ENCODE data around the gene AJM1. TPM values are rescaled to one million over a fixed set of nuclear protein-coding genes. Genes with fewer than 3 reads are reported as not detected.

AJM1 gene
- polyA plus RNA-seq, 3 donors, result 0.10 to 2.0 (median 0.18) TPM

GRCh38 chr9:136840140-136840876 lies 2.0 kb upstream of the AJM1 start:
- H3K4me1 Mint-ChIP-seq, result peaks cover 8% of the 10 kb centered on the region
- peaks cover 30 to 35% of the 10 kb centered on the region in 2 donors for H3K36me3 ChIP-seq (replicated peaks in 1 of 2; ENCODE audit: control insufficient read depth in 1 of 2, insufficient read depth in 2 of 2, low read length in 2 of 2)
- peaks cover 15 to 25% of the 10 kb centered on the region in 2 donors for H3K4me1 ChIP-seq (ENCODE audit: control insufficient read depth in 1 of 2, insufficient read depth in 2 of 2, low read length in 2 of 2)
- H3K9me3 ChIP-seq (replicated peaks in 1 of 2; ENCODE audit: control insufficient read depth in 1 of 2, insufficient read depth in 1 of 2, low read length in 2 of 2), result no peaks in the 10 kb centered on the region
- H3K27ac Mint-ChIP-seq, result peak overlapping the region in 4 of 7 donors; percentile 54 to 85 (median 78)
- no peak overlapping the region for H3K4me2 ChIP-seq (replicated peaks; ENCODE audit: extremely low read depth, low read length, poor library complexity, severe bottlenecking)
- no peaks in the 10 kb centered on the region for H4K20me1 ChIP-seq (ENCODE audit: insufficient read depth, low read length)
- peaks cover 0 to 8% (median 4%) of the 10 kb centered on the region in 7 donors for H3K9me3 Mint-ChIP-seq
- WGBS (ENCODE audit: insufficient coverage), result 91% methylated on average over 32 of the region's 32 CpGs
- intact Hi-C loops (cut with micrococcal nuclease), result loop anchor here (5.0 to 10.0 kb wide), 3 partner anchors 33 to 192 kb away; partner anchors contain the start of genes C8G (in 1 of the 2), FBXW5 (in 1 of the 2), FUT7 (in 1 of the 2) and RABL6 (in 1 of the 2)
- H3K79me2 ChIP-seq (ENCODE audit: insufficient read depth, low read length), result no peaks in the 10 kb centered on the region
- no peak overlapping the region for H3K4me3 ChIP-seq (replicated peaks in 1 of 3; ENCODE audit: low read depth in 2 of 3, low read length in 3 of 3)
- H3K27me3 ChIP-seq (ENCODE audit: control insufficient read depth in 2 of 2, insufficient read depth in 2 of 2, low read length in 2 of 2), result peaks cover 3 to 25% of the 10 kb centered on the region in 2 donors
- H3K36me3 Mint-ChIP-seq, result peaks cover 18 to 46% of the 10 kb centered on the region in 2 donors
- DNase-seq, result no peak
- H3K9ac ChIP-seq (ENCODE audit: insufficient read depth, low read length, poor library complexity, severe bottlenecking), result no peak overlapping the region
- peaks cover 11 to 31% (median 22%) of the 10 kb centered on the region in 3 donors for H3K27me3 Mint-ChIP-seq (ENCODE audit: low read depth in 3 of 3)
- TF ChIP-seq CTCF (IDR thresholded peaks at IDR 0.05), result no peak
- H2AFZ ChIP-seq (ENCODE audit: insufficient read depth, low read depth, low read length, poor library complexity, severe bottlenecking), result no peak overlapping the region
- H3K4me3 Mint-ChIP-seq, result no peak overlapping the region
- no peak overlapping the region for H3K27ac ChIP-seq (ENCODE audit: low read depth in 1 of 2, low read length in 2 of 2)

GRCh38 chr9:136840877-136841645 lies 1.2 kb upstream of the AJM1 start:
- H3K27ac ChIP-seq (ENCODE audit: low read depth in 1 of 2, low read length in 2 of 2), result no peak overlapping the region
- peaks cover 16 to 39% (median 27%) of the 10 kb centered on the region in 3 donors for H3K27me3 Mint-ChIP-seq (ENCODE audit: low read depth in 3 of 3)
- TF ChIP-seq CTCF (IDR thresholded peaks at IDR 0.05), result no peak
- peaks cover 24 to 28% of the 10 kb centered on the region in 2 donors for H3K36me3 ChIP-seq (replicated peaks in 1 of 2; ENCODE audit: control insufficient read depth in 1 of 2, insufficient read depth in 2 of 2, low read length in 2 of 2)
- H3K4me1 Mint-ChIP-seq, result peaks cover 8% of the 10 kb centered on the region
- no peak overlapping the region for H3K4me2 ChIP-seq (replicated peaks; ENCODE audit: extremely low read depth, low read length, poor library complexity, severe bottlenecking)
- no peaks in the 10 kb centered on the region for H4K20me1 ChIP-seq (ENCODE audit: insufficient read depth, low read length)
- no peak overlapping the region for H3K4me3 ChIP-seq (replicated peaks in 1 of 3; ENCODE audit: low read depth in 2 of 3, low read length in 3 of 3)
- H3K4me3 Mint-ChIP-seq, result no peak overlapping the region
- peaks cover 0 to 12% (median 6%) of the 10 kb centered on the region in 7 donors for H3K9me3 Mint-ChIP-seq
- 90% methylated on average over 18 of the region's 28 CpGs for WGBS (ENCODE audit: insufficient coverage)
- peaks cover 15 to 25% of the 10 kb centered on the region in 2 donors for H3K4me1 ChIP-seq (ENCODE audit: control insufficient read depth in 1 of 2, insufficient read depth in 2 of 2, low read length in 2 of 2)
- no peak overlapping the region for H3K9ac ChIP-seq (ENCODE audit: insufficient read depth, low read length, poor library complexity, severe bottlenecking)
- H3K36me3 Mint-ChIP-seq, result peaks cover 18 to 39% of the 10 kb centered on the region in 2 donors
- intact Hi-C loops (cut with micrococcal nuclease), result loop anchor here (5.0 to 10.0 kb wide), 3 partner anchors 34 to 191 kb away; partner anchors contain the start of genes C8G (in 1 of the 2), FBXW5 (in 1 of the 2), FUT7 (in 1 of the 2) and RABL6 (in 1 of the 2)
- H3K79me2 ChIP-seq (ENCODE audit: insufficient read depth, low read length), result no peaks in the 10 kb centered on the region
- H3K27ac Mint-ChIP-seq, result no peak overlapping the region
- no peak for DNase-seq
- H3K27me3 ChIP-seq (ENCODE audit: control insufficient read depth in 2 of 2, insufficient read depth in 2 of 2, low read length in 2 of 2), result peaks cover 8 to 27% of the 10 kb centered on the region in 2 donors
- no peak overlapping the region for H2AFZ ChIP-seq (ENCODE audit: insufficient read depth, low read depth, low read length, poor library complexity, severe bottlenecking)
- H3K9me3 ChIP-seq (replicated peaks in 1 of 2; ENCODE audit: control insufficient read depth in 1 of 2, insufficient read depth in 1 of 2, low read length in 2 of 2), result no peaks in the 10 kb centered on the region
